GM23248 (cell line): Measurements from ENCODE around the gene NPAS3. TPM values are rescaled to one million over a fixed set of nuclear protein-coding genes. Genes with fewer than 3 reads are reported as not detected.

Experiments used
- DNase-seq: peaks from one replicate; pipeline ENCODE4 v3.0.0-alpha.2; 2015
- H2AFZ ChIP-seq: fragments of 200-600 bp; sonication (generic); 2 replicates; pipeline ENCODE4 v1.6.1; 2016; ENCODE audit warnings: antibody characterized with exemption
- H3F3A ChIP-seq: fragments of 200-600 bp; sonication (generic); 2 replicates; pipeline ENCODE4 v1.6.1; 2016; ENCODE audit warnings: mild to moderate bottlenecking, antibody characterized with exemption, mixed run types; ENCODE audit not compliant: insufficient read depth
- H3K27ac ChIP-seq: fragments of 200-600 bp; sonication (generic); 2 replicates; pipeline ENCODE4 v1.5.1; 2016; ENCODE audit warnings: mild to moderate bottlenecking
- H3K27me3 ChIP-seq: fragments of 200-600 bp; sonication (generic); replicated peaks from 2 replicates; pipeline ENCODE4 v1.6.1; 2016; ENCODE audit warnings: mild to moderate bottlenecking; ENCODE audit not compliant: insufficient read depth
- H3K36me3 ChIP-seq: fragments of 200-600 bp; sonication (generic); 2 replicates; pipeline ENCODE4 v1.6.1; 2016; ENCODE audit warnings: low read depth, mild to moderate bottlenecking
- H3K4me1 ChIP-seq: fragments of 200-600 bp; sonication (generic); 2 replicates; pipeline ENCODE4 v1.6.1; 2016; ENCODE audit warnings: mild to moderate bottlenecking; ENCODE audit not compliant: insufficient read depth
- H3K4me2 ChIP-seq: fragments of 200-600 bp; sonication (generic); one replicate; pipeline ENCODE4 v1.6.1; 2016; ENCODE audit warnings: mild to moderate bottlenecking; ENCODE audit not compliant: unreplicated experiment
- H3K4me3 ChIP-seq: fragments of 200-600 bp; sonication (generic); 2 replicates; pipeline ENCODE4 v1.5.1; 2016; ENCODE audit warnings: mild to moderate bottlenecking
- H3K79me2 ChIP-seq: fragments of 200-600 bp; sonication (generic); 2 replicates; pipeline ENCODE4 v1.6.1; 2016; ENCODE audit warnings: mild to moderate bottlenecking; ENCODE audit not compliant: insufficient read depth
- H3K9ac ChIP-seq: fragments of 200-600 bp; sonication (generic); 2 replicates; pipeline ENCODE4 v1.6.1; 2016; ENCODE audit warnings: mild to moderate bottlenecking
- H3K9me2 ChIP-seq: fragments of 200-600 bp; sonication (generic); 2 replicates; pipeline ENCODE4 v1.6.1; 2016; ENCODE audit warnings: mixed run types, mild to moderate bottlenecking, moderate library complexity; ENCODE audit not compliant: insufficient read depth
- H3K9me3 ChIP-seq: fragments of 200-600 bp; sonication (generic); one replicate; pipeline ENCODE4 v1.6.1; 2017; ENCODE audit warnings: low read depth
- H4K20me1 ChIP-seq: fragments of 200-600 bp; sonication (generic); 2 replicates; pipeline ENCODE4 v1.6.0; 2016; ENCODE audit not compliant: insufficient read depth
- EZH2 ChIP-seq: fragments of 200-600 bp; sonication (generic); IDR thresholded peaks from 2 replicates; pipeline ENCODE4 v1.6.1; 2018; ENCODE audit warnings: antibody characterized with exemption, mild to moderate bottlenecking; ENCODE audit not compliant: insufficient read depth, poor library complexity, severe bottlenecking
- EZH2phosphoT487 ChIP-seq: fragments of 200-600 bp; sonication (generic); IDR thresholded peaks from 2 replicates; pipeline ENCODE4 v1.6.1; 2018; ENCODE audit warnings: antibody characterized with exemption, moderate library complexity, mild to moderate bottlenecking, low read depth; ENCODE audit not compliant: insufficient read depth
- WGBS, 2 experiments: methylation state at CpG; one replicate each; pipeline ENCODE4 v1.1.6; 2015 to 2017; ENCODE audit warnings: low lambda C conversion rate in 2 of 2, low coverage in 1 of 2; ENCODE audit errors: missing lambda C conversion rate in 2 of 2; 5-methylcytosine and 5-hydroxymethylcytosine counted together
- in situ Hi-C: fragments of 300-500 bp; cut with MboI; formaldehyde crosslinking; loops from 2 replicates; pipeline ENCODE4 v1.15.0; 2020
- polyA plus RNA-seq: library from polyadenylated mRNA; unstranded; fragments of >200 nt; fragmentation: Nextera tagmentation; extraction: Ambion mirVana; gene quantifications from 2 replicates; pipeline ENCODE4 v1.2.1, GENCODE V29; 2016
- total RNA-seq: library from RNA; depleted of rRNA; stranded (reverse); fragments of >200 nt; shearing (Covaris generic); gene quantifications from 2 replicates; pipeline ENCODE4 v1.2.3, GENCODE V29; 2014

NPAS3 gene
- total and polyA plus RNA-seq, 2 experiments from 2014 or later, result 0.65 TPM; not detected in 1

GRCh38 chr14:33527023-33527634 is 588.5 kb downstream of the NPAS3 start:
- no peak overlapping the region for H3K4me2 ChIP-seq
- TF ChIP-seq EZH2phosphoT487, result no peak
- TF ChIP-seq EZH2, result no peak
- H3K9ac ChIP-seq, result no peak overlapping the region
- in situ Hi-C loops, result no loop called here
- no peaks in the 10 kb centered on the region for H3K36me3 ChIP-seq
- no peaks in the 10 kb centered on the region for H3K27me3 ChIP-seq
- H3K9me3 ChIP-seq, result no peaks in the 10 kb centered on the region
- no peak overlapping the region for H3K4me3 ChIP-seq
- H2AFZ ChIP-seq, result no peak overlapping the region
- WGBS, 2 experiments, result 82 to 83% methylated on average over 6 of the region's 6 CpGs
- no peaks in the 10 kb centered on the region for H3K9me2 ChIP-seq
- peaks cover 5% of the 10 kb centered on the region; the same call in 1 of the 2 replicates for H3F3A ChIP-seq
- no peak overlapping the region for H3K27ac ChIP-seq
- H4K20me1 ChIP-seq, result no peaks in the 10 kb centered on the region
- H3K4me1 ChIP-seq, result peaks cover 11% of the 10 kb centered on the region
- H3K79me2 ChIP-seq, result no peaks in the 10 kb centered on the region
- DNase-seq, result no peak

- in situ Hi-C loops, result no loop called here
- 89 to 93% methylated on average over 4 of the region's 4 CpGs for WGBS, 2 experiments
- H3K27me3 ChIP-seq, result no peaks in the 10 kb centered on the region
- H3K9ac ChIP-seq, result no peak overlapping the region
- no peaks in the 10 kb centered on the region for H3K79me2 ChIP-seq
- peaks cover 5% of the 10 kb centered on the region; the same call in 1 of the 2 replicates for H3K4me1 ChIP-seq
- DNase-seq, result no peak
- H2AFZ ChIP-seq, result no peak overlapping the region
- no peak overlapping the region for H3K4me2 ChIP-seq
- H3K9me3 ChIP-seq, result no peaks in the 10 kb centered on the region
- no peaks in the 10 kb centered on the region for H3F3A ChIP-seq
- no peaks in the 10 kb centered on the region for H3K9me2 ChIP-seq
- H3K4me3 ChIP-seq, result no peak overlapping the region
- no peak for TF ChIP-seq EZH2
- no peak for TF ChIP-seq EZH2phosphoT487
- no peaks in the 10 kb centered on the region for H4K20me1 ChIP-seq
- H3K36me3 ChIP-seq, result no peaks in the 10 kb centered on the region
- H3K27ac ChIP-seq, result no peak overlapping the region
These were observed 590.0 kb downstream of the NPAS3 start for GRCh38 chr14:33528655-33529054.

- no peaks in the 10 kb centered on the region for H3K9me2 ChIP-seq
- no peak overlapping the region for H2AFZ ChIP-seq
- no peaks in the 10 kb centered on the region for H3K36me3 ChIP-seq
- H4K20me1 ChIP-seq, result no peaks in the 10 kb centered on the region
- H3K79me2 ChIP-seq, result no peaks in the 10 kb centered on the region
- no peaks in the 10 kb centered on the region for H3K27me3 ChIP-seq
- in situ Hi-C loops, result no loop called here
- TF ChIP-seq EZH2 (no peak), EZH2phosphoT487 (no peak)
- H3K9me3 ChIP-seq, result no peaks in the 10 kb centered on the region
- no peaks in the 10 kb centered on the region for H3F3A ChIP-seq
- H3K4me2 ChIP-seq, result no peak overlapping the region
- H3K27ac ChIP-seq, result no peak overlapping the region
- DNase-seq, result no peak
- H3K4me3 ChIP-seq, result no peak overlapping the region
- 57% methylated on average over 11 of the region's 11 CpGs for WGBS, 2 experiments
- H3K9ac ChIP-seq, result no peak overlapping the region
- peaks cover 5% of the 10 kb centered on the region; the same call in 1 of the 2 replicates for H3K4me1 ChIP-seq
These were observed 591.4 kb downstream of the NPAS3 start for GRCh38 chr14:33529787-33530757.

- DNase-seq, result no peak
- no peaks in the 10 kb centered on the region for H3K4me1 ChIP-seq
- 78 to 83% methylated on average over 3 of the region's 3 CpGs for WGBS, 2 experiments
- no peak overlapping the region for H3K9ac ChIP-seq
- H3K27me3 ChIP-seq, result no peaks in the 10 kb centered on the region
- no peaks in the 10 kb centered on the region for H3K79me2 ChIP-seq
- no peaks in the 10 kb centered on the region for H3K9me2 ChIP-seq
- H3K4me3 ChIP-seq, result no peak overlapping the region
- H3F3A ChIP-seq, result no peaks in the 10 kb centered on the region
- H3K27ac ChIP-seq, result no peak overlapping the region
- H2AFZ ChIP-seq, result no peak overlapping the region
- no peaks in the 10 kb centered on the region for H3K36me3 ChIP-seq
- in situ Hi-C loops, result no loop called here
- no peak for TF ChIP-seq EZH2
- TF ChIP-seq EZH2phosphoT487, result no peak
- no peak overlapping the region for H3K4me2 ChIP-seq
- H4K20me1 ChIP-seq, result no peaks in the 10 kb centered on the region
- no peaks in the 10 kb centered on the region for H3K9me3 ChIP-seq
These were observed 593.9 kb downstream of the NPAS3 start for GRCh38 chr14:33532553-33532952.
